Stimulated activated memory B cell treated with anti-CD40 and anti-IgM and Interleukin-4, amounts not matched to agents 10 μg/mL and 1 μg/mL and 100 μg/mL, for 72 hours (primary cell): ENCODE measurements around the gene HSF4.

ENCODE experiments used
- ATAC-seq: fragments of 150-1000 bp; cut with Tn5 transposase; 2 replicates; pipeline ENCODE4 v1.10.0; 2021
- H3K27ac Mint-ChIP-seq: one replicate; pipeline ENCODE4 v1.8.0; 2022; ENCODE audit warnings: mild to moderate bottlenecking, mixed read lengths
- H3K27me3 Mint-ChIP-seq: one replicate; pipeline ENCODE4 v1.8.0; 2022; ENCODE audit warnings: mixed read lengths
- H3K36me3 Mint-ChIP-seq: one replicate; pipeline ENCODE4 v1.8.0; 2022; ENCODE audit warnings: mixed read lengths
- H3K4me1 Mint-ChIP-seq: one replicate; pipeline ENCODE4 v1.8.0; 2022; ENCODE audit warnings: mixed read lengths
- H3K4me3 Mint-ChIP-seq: one replicate; pipeline ENCODE4 v1.8.0; 2022; ENCODE audit warnings: mild to moderate bottlenecking, moderate library complexity, mixed read lengths
- H3K9me3 Mint-ChIP-seq: one replicate; pipeline ENCODE4 v1.8.0; 2022; ENCODE audit warnings: mixed read lengths

The HSF4 gene

DNA sequence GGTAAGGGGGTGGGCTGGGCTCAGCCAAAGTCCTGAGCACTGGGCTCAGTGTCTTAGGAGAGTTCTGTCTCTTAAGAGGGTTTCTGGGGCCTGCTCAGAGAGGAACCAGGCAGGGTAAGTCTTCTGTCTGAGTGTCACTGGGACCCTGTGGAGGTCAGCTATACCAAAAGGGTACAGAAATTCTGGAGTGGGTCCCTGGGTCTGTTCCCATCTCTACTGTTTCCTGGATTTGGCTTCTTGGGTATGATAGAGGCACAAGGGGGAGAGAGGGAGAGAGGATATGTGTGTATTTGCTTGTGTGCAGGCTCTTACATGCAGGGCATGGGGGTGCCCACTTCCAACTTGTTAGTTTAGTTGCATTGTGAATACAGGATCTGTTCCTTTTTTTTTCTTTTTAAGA, 29.0 kb downstream of the HSF4 start:
- H3K27me3 Mint-ChIP-seq: peaks cover under 1% of the 10 kb centered on the region
- H3K4me1 Mint-ChIP-seq: peaks cover 65% of the 10 kb centered on the region
- no peak for ATAC-seq
- H3K36me3 Mint-ChIP-seq: peaks cover 35% of the 10 kb centered on the region
- H3K9me3 Mint-ChIP-seq: no peaks in the 10 kb centered on the region
- peak overlapping the region; percentile 84 for H3K27ac Mint-ChIP-seq
- H3K4me3 Mint-ChIP-seq: peak overlapping the region; percentile 80

DNA sequence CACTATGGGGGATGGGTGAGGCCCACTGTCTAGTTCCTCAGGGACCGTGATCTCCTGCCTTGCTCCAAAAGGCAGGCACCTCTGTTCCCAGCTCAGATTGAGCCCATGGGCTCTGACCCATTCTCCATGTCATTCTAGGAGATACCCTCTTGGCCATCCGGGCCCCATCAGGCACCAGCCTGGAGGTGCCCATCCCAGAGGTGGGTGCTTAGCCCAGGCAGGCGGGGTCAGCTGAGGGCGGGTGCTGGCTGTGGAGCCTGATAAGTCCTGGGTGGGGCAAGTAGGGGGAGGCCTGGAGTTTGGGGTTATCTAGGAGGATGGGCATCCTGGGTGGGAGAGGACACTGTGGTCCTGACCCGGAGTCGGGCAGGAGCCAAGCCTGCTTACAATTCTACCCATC, 29.7 kb downstream of the HSF4 start:
- Mint-ChIP-seq H3K4me1 (peaks cover 67% of the 10 kb centered on the region), H3K27me3 (no peaks in the 10 kb centered on the region), H3K9me3 (no peaks in the 10 kb centered on the region), H3K36me3 (peaks cover 37% of the 10 kb centered on the region), H3K4me3 (peak overlapping the region; percentile 80), H3K27ac (peak overlapping the region; percentile 84)
- ATAC-seq: no peak

DNA sequence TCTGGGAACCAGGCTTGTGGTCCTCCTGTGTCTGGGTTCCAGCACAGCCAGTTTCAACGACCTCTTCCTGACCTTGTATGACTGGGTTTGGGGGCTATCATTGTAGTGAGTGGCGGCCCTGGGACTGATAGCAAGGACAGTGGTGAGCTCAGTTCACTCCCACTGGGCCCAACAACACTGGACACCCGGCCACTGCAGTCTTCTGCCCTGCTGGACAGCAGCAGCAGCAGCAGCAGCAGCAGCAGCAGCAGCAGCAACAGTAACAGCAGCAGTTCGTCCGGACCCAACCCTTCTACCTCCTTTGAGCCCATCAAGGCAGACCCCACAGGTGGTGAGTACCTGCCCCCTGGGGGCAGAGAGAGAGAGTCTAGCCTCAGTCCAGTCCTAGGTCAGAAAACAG, 31.1 kb downstream of the HSF4 start:
- H3K9me3 Mint-ChIP-seq: no peaks in the 10 kb centered on the region
- ATAC-seq: no peak
- peaks cover 47% of the 10 kb centered on the region for H3K36me3 Mint-ChIP-seq
- H3K27me3 Mint-ChIP-seq: no peaks in the 10 kb centered on the region
- no peak overlapping the region for H3K4me3 Mint-ChIP-seq
- peak overlapping the region; percentile 1 for H3K27ac Mint-ChIP-seq
- peaks cover 74% of the 10 kb centered on the region for H3K4me1 Mint-ChIP-seq

DNA sequence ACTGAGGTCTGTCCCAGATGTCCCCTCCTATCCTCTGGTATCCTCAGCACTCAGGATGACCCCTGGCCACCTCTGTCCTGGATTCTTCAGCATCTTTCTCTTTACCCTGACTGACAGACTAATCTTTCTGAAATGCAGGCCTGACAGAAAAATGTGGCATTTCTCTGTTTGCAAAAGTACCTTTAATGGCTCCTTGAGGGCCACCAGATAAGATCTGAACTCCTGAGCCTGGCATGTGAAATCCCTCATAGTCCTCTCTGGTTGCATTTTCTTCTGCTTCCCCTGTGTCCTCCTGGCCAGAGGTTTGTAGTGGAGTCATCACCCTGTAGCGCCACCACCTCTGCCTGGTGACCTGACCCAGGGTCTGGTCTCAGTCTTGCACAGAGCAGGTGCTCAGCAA, 32.3 kb downstream of the HSF4 start:
- peaks cover 47% of the 10 kb centered on the region for H3K36me3 Mint-ChIP-seq
- no peak overlapping the region for H3K4me3 Mint-ChIP-seq
- no peaks in the 10 kb centered on the region for H3K9me3 Mint-ChIP-seq
- H3K27me3 Mint-ChIP-seq: no peaks in the 10 kb centered on the region
- no peak overlapping the region for H3K27ac Mint-ChIP-seq
- peaks cover 65% of the 10 kb centered on the region for H3K4me1 Mint-ChIP-seq
- ATAC-seq: no peak

DNA sequence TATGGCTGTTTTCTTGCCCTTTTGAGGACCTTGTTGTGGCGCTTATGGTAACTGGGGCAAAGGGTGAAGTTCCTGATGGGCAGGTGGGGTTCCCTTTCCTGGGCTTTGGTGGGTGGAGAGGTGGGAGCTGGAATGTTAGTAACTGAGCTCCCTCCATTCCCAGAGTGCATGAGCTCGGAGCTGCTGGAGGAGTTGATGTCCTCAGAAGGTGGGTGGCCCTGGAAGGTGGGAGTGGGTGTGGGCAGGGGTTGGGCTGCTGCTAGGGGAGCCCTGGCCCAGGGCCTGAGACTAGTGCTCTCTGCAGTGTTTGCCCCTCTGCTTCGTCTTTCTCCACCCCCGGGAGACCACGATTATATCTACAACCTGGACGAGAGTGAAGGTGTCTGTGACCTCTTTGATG, 33.2 kb downstream of the HSF4 start:
- Mint-ChIP-seq H3K27ac (no peak overlapping the region), H3K36me3 (peaks cover 47% of the 10 kb centered on the region)
- ATAC-seq: no peak

DNA sequence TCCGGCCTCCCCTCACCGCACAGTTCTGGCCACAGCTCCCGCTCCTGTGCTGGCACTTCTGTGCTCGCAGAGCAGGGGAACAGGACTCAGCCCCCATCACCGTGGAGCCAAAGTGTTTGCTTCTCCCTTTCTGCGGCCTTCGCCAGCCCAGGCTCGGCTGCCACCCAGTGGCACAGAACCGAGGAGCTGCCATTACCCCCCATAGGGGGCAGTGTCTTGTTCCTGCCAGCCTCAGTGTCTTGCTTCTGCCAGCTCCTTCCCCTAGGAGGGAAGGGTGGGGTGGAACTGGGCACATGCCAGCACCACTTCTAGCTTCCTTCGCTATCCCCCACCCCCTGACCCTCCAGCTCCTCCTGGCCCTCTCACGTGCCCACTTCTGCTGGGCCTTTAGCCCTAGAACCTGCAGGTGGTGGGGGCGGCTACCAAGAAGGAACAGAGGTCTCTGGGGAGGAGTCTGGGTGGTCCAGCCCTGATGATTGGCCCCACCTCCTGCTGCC, 33.7 kb downstream of the HSF4 start:
- Mint-ChIP-seq H3K9me3 (no peaks in the 10 kb centered on the region), H3K4me1 (peaks cover 55% of the 10 kb centered on the region), H3K27me3 (no peaks in the 10 kb centered on the region), H3K36me3 (peaks cover 47% of the 10 kb centered on the region), H3K27ac (no peak overlapping the region), H3K4me3 (no peak overlapping the region)
- no peak for ATAC-seq

More for the DNA sequence above, 33.2 kb downstream of the HSF4 start:
- no peaks in the 10 kb centered on the region for H3K27me3 Mint-ChIP-seq
- H3K9me3 Mint-ChIP-seq: no peaks in the 10 kb centered on the region
- no peak overlapping the region for H3K4me3 Mint-ChIP-seq
- H3K4me1 Mint-ChIP-seq: peaks cover 60% of the 10 kb centered on the region

DNA sequence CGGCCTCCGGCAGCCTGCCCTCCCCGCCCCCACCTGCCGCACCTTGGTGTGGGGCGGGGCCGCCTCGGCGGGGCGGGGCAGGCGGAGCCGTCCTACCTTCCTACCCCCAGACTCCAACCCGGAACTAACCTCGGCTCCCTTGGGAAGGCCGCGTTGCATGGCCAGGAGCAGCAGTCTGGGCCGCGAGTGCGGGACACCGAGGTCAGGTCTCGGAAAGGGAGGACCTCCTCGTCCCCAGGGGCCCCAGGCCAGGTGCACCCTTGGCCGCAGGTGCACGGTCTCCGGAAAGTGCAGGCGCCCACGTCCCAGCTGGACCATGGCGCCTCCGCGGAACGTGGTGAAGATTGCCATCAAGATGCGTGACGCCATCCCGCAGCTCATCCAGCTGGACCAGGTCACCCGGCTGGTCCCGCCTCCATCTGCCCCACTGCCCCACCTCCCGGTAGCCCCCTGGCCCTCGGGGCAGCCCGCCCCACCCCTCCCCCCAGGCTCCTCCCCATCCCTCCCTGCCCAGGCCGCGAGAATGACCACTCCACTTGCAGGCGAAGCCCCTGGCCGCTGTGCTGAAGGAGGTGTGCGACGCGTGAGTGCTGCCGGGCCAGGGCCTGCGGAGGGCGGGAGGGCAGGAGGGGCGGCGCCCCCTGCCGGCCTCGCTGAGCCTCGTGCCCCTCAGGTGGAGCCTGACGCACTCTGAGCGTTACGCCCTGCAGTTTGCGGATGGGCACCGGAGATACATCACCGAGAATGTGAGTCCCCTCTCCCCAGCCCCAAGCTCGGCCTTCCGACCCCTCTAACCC, 34.7 kb downstream of the HSF4 start, which contains the start of gene ELMO3:
Gene ELMO3 (plus strand): TSS at position 121 of the 797 bp plus-strand sequence. CDS start 196 bp downstream, at position 317.
- H3K27ac Mint-ChIP-seq: no peak within 1 kb of the TSS
- peak within 1 kb of the TSS; percentile 11 for H3K4me3 Mint-ChIP-seq
- H3K9me3 Mint-ChIP-seq: no peaks in the 10 kb centered on the region
- no peaks in the 10 kb centered on the region for H3K27me3 Mint-ChIP-seq
- ATAC-seq: peak; percentile 45
- peaks cover 45% of the 10 kb centered on the region for H3K4me1 Mint-ChIP-seq
- peaks cover 47% of the 10 kb centered on the region for H3K36me3 Mint-ChIP-seq

DNA sequence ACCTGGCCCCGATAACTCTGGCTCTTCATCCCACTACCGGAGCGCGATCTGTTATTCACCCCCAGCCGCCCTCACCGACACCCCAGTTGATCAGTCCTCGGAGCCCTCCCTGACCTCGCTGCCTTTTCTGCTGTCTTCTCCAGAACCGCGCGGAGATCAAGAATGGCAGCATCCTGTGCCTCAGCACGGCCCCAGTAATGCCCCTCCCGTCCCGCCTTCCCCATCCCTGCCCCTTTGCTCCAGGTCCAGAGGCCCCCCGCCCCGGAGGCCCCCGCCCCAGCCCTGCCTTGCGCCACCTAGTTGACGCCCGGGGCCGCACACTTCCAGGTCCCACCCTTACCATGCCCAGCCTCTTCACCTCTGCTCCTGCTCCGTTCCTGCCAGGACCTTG, 35.3 kb downstream of the HSF4 start:
- peak; percentile 5 for ATAC-seq
- H3K27ac Mint-ChIP-seq: no peak overlapping the region

DNA sequence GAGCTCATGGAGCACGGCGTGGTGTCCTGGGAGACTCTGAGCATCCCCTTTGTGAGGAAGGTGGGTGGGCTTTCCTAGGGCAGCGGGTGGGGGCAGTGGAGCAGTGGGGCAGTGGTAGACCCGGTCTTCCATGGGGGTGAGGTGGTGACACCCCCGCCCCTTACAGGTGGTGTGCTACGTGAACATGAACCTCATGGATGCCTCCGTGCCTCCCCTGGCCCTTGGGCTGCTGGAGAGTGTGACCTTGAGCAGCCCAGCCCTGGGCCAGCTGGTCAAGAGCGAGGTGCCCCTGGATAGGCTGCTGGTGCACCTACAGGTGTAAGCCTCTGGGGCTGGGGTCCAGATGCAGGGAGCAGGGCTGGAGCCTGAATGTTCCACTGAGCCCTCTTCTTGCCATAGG, 35.9 kb downstream of the HSF4 start:
- Mint-ChIP-seq H3K9me3 (no peaks in the 10 kb centered on the region), H3K36me3 (peaks cover 37% of the 10 kb centered on the region), H3K27ac (no peak overlapping the region), H3K4me3 (no peak overlapping the region), H3K27me3 (no peaks in the 10 kb centered on the region), H3K4me1 (peaks cover 33% of the 10 kb centered on the region)
- ATAC-seq: no peak

More for the DNA sequence above, 35.3 kb downstream of the HSF4 start:
- H3K36me3 Mint-ChIP-seq: peaks cover 44% of the 10 kb centered on the region
- peaks cover 39% of the 10 kb centered on the region for H3K4me1 Mint-ChIP-seq
- peak overlapping the region; percentile 42 for H3K4me3 Mint-ChIP-seq
- H3K9me3 Mint-ChIP-seq: no peaks in the 10 kb centered on the region
- H3K27me3 Mint-ChIP-seq: no peaks in the 10 kb centered on the region

DNA sequence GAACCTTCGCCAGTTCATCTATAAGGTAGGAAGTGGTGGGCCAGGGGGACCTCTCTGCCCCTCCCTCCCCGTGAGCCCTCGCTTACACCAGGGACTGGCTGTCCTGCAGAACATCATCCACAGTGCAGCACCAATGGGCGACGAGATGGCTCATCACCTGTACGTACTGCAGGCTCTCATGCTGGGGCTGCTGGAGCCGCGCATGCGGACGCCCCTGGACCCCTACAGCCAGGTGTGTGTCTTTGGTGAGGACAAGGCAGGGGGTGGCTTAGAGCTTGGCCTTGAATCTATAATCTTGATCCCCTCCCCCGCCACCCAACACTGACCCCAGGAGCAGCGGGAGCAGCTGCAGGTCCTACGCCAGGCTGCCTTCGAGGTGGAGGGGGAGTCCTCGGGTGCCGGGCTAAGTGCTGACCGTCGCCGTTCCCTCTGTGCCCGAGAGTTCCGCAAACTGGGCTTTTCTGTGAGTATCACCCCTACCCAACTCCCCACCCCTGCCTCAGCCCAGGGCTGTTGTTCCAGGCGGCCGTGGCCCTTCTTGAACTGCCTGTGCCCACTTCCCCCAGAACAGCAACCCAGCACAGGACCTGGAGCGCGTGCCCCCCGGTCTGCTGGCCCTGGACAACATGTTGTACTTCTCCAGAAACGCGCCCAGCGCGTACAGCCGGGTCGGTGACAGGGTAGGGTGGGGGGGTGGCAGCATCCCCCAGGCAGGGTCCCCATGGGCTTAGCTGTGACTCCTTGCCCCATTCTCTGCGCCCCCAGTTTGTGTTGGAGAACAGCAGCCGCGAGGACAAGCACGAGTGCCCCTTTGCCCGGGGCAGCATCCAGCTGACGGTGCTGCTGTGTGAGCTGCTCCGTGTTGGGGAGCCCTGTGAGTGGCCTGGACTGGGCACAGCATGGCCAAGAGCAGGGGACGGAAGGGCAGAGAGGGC, 37.1 kb downstream of the HSF4 start:
- H3K36me3 Mint-ChIP-seq: peaks cover 31% of the 10 kb centered on the region
- no peak overlapping the region for H3K27ac Mint-ChIP-seq
- no peaks in the 10 kb centered on the region for H3K27me3 Mint-ChIP-seq
- H3K9me3 Mint-ChIP-seq: no peaks in the 10 kb centered on the region
- H3K4me3 Mint-ChIP-seq: no peak overlapping the region
- H3K4me1 Mint-ChIP-seq: peaks cover 21% of the 10 kb centered on the region
- no peak for ATAC-seq

DNA sequence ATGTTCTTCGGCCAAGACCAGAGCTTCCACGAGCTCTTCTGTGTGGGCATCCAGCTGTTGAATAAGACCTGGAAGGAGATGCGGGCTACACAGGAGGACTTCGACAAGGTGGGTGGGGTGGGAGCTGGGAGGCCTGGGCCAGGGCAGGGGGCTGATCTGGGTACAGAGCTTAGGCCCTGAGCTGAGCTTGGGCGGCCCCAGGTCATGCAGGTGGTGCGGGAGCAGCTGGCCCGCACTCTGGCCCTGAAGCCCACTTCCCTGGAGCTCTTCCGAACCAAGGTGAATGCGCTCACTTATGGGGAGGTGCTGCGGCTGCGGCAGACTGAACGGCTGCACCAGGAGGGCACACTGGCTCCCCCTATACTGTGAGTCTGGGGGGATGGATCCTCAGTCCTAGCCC, 37.9 kb downstream of the HSF4 start:
- no peak for ATAC-seq
- H3K9me3 Mint-ChIP-seq: no peaks in the 10 kb centered on the region

DNA sequence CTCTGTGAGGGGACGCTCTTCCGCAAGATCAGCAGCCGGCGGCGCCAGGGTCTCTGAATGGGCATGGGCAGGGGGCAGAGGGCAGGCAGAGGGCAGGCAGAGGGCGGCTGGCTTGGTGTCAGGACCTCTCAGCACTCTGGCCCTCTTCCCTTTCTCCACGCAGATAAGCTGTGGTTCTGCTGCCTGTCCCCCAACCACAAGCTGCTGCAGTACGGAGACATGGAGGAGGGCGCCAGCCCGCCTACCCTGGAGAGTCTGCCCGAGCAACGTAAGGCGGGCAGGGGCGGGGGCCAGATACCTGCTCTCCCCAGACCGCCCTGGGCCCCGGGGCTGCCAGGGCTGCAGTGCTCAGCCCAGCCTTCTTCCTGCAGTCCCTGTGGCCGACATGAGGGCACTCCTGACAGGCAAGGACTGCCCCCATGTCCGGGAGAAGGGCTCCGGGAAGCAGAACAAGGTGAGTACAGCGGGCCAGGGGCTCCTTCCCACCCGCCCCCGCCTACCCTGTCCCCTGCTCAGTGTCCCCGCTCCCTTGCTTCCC, 38.5 kb downstream of the HSF4 start:
- Mint-ChIP-seq H3K9me3 (no peaks in the 10 kb centered on the region), H3K4me3 (no peak overlapping the region), H3K27me3 (no peaks in the 10 kb centered on the region), H3K36me3 (peaks cover 23% of the 10 kb centered on the region), H3K27ac (no peak overlapping the region), H3K4me1 (peaks cover 14% of the 10 kb centered on the region)
- no peak for ATAC-seq

More for the DNA sequence above, 37.9 kb downstream of the HSF4 start:
- H3K36me3 Mint-ChIP-seq: peaks cover 28% of the 10 kb centered on the region
- no peaks in the 10 kb centered on the region for H3K27me3 Mint-ChIP-seq
- no peak overlapping the region for H3K27ac Mint-ChIP-seq
- peaks cover 17% of the 10 kb centered on the region for H3K4me1 Mint-ChIP-seq
- H3K4me3 Mint-ChIP-seq: no peak overlapping the region

DNA sequence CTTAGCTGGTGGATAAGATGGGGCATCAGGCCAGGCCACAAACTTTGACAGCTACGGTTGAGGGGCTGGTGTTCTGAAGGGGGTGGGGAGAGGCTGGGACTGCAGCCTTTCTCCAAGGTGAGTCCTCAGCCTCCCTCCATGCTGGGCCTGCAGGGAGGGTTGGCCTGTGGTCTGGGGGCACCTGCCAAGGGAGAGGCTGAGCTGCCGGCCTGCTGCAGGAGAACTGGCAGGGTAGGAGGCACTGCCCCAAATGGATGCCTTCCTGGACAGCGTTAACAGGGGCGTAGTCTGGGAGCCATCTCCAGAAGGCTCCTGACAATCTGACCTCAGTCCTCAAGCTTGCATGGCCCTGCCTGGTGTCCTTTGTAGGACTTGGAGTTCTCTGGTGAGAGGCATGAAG, 39.5 kb downstream of the HSF4 start:
- H3K27me3 Mint-ChIP-seq: no peaks in the 10 kb centered on the region
- no peak overlapping the region for H3K4me3 Mint-ChIP-seq
- H3K9me3 Mint-ChIP-seq: no peaks in the 10 kb centered on the region
- H3K4me1 Mint-ChIP-seq: peaks cover 7% of the 10 kb centered on the region
- ATAC-seq: no peak
- no peak overlapping the region for H3K27ac Mint-ChIP-seq
- H3K36me3 Mint-ChIP-seq: peaks cover 15% of the 10 kb centered on the region

DNA sequence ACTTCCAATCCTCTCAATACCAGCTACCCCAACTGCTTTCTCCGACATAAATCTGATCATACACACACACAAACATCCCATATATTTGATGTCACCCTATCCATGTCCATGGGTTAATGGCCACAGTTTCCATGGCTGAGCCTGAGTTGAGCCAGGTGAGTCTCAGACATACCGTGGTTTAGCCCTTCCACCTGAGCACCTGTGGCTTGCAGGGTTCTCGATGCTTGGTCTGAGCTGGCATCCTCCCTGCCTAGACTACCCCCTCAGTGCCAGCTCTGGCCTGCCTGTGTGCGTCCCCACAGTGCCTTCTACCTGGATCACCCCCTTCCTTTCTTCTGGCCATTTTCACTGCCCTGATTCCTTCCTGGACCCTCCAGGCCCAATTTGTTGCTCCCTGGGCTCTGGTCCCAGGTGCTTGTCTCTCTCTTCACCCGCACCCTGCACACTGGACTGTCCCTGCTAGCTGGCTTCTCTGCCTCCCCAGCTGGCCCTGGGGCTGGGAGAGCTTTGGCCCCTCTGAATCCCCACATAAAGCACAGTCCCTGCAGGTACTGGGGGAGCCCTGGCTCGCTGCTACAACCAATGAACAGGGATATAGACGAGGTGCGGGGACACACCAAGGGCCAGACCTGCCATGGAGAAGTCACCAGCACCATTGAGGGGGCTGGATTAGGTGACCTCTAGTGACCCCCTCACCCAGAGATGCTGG, 41.7 kb downstream of the HSF4 start:
- no peak overlapping the region for H3K4me3 Mint-ChIP-seq
- H3K4me1 Mint-ChIP-seq: no peaks in the 10 kb centered on the region
- peak overlapping the region; percentile 7 for H3K27ac Mint-ChIP-seq
- no peaks in the 10 kb centered on the region for H3K9me3 Mint-ChIP-seq
- H3K27me3 Mint-ChIP-seq: no peaks in the 10 kb centered on the region
- ATAC-seq: no peak
- H3K36me3 Mint-ChIP-seq: peaks cover 6% of the 10 kb centered on the region
